Endothelial cell of umbilical vein (primary cell): Measurements from ENCODE around the gene PLXNA3. TPM values are rescaled to one million over a fixed set of nuclear protein-coding genes. Genes with fewer than 3 reads are reported as not detected.
A peak's percentile ranks its signal among the peaks of the same experiment; 100 is the strongest.

Experiments used
- BruUV-seq: library from RNA; stranded (reverse); fragments of 400-500 nt; replicated peaks from 2 replicates; lab custom pipeline; 2021; lab: Mats Ljungman, UMichigan
- CTCF ChIA-PET: fragments of 300-600, 350-600 bp; sonication (Branson Sonifier 250); formaldehyde crosslinking; loops from one replicate; lab custom pipeline; 2021; ENCODE audit warnings: antibody characterized with exemption, inconsistent platforms; lab: Charles Lee
- POLR2A ChIA-PET: fragments of 300-600, 350-600 bp; sonication (Branson Sonifier 250); formaldehyde crosslinking; loops from one replicate; lab custom pipeline; 2021; ENCODE audit warnings: antibody characterized with exemption, inconsistent platforms; lab: Charles Lee
- DNase-seq: peaks from one replicate; pipeline ENCODE4 v3.0.0-alpha.2; 2011; ENCODE audit warnings: low read depth, low spot score
- FAIRE-seq: peaks from 2 replicates; lab custom pipeline; 2011; peaks lifted over from hg19 to GRCh38; lab: Jason Lieb, UNC
- H2AFZ ChIP-seq: 2 replicates; pipeline ENCODE4 v1.6.0; 2012; ENCODE audit warnings: low read depth, low read length, control low read depth, inconsistent platforms
- H3K27ac ChIP-seq: 2 replicates; pipeline ENCODE4 v1.5.1; 2011; ENCODE audit warnings: low read depth, mild to moderate bottlenecking, control low read depth, low read length, moderate library complexity; ENCODE audit not compliant: insufficient read depth
- H3K27me3 ChIP-seq, 2 experiments: 2 replicates each; pipeline versions ENCODE4 v1.6.0 to v1.6.1; 2011; ENCODE audit warnings: low read length in 2 of 2, mixed read lengths in 1 of 2; ENCODE audit not compliant: control insufficient read depth in 2 of 2, insufficient read depth in 2 of 2
- H3K36me3 ChIP-seq, 2 experiments: 2 replicates in 1 of 2; 3 replicates in 1 of 2; pipeline ENCODE4 v1.5.1; 2011; ENCODE audit warnings: low read length in 2 of 2, mild to moderate bottlenecking in 1 of 2, moderate library complexity in 1 of 2; ENCODE audit not compliant: control insufficient read depth in 2 of 2, insufficient read depth in 2 of 2; ENCODE audit errors: extremely low read depth in 1 of 2
- H3K4me1 ChIP-seq: 3 replicates; pipeline ENCODE4 v1.5.1; 2011; ENCODE audit warnings: mild to moderate bottlenecking, low read length; ENCODE audit not compliant: control insufficient read depth, insufficient read depth; ENCODE audit errors: extremely low read depth
- H3K4me2 ChIP-seq: 2 replicates; pipeline ENCODE4 v1.6.1; 2011; ENCODE audit warnings: low read length, control low read depth, mixed read lengths; ENCODE audit not compliant: insufficient read depth
- H3K4me3 ChIP-seq, 3 experiments: fragments of 200-600 bp in 1 of 3; sonication (generic), shearing (Covaris generic) in 1 of 3; replicated peaks in 1 of 3; 2 replicates each; pipeline ENCODE4 v1.5.1; 2011 to 2016; ENCODE audit warnings: control low read depth in 3 of 3, low read length in 3 of 3, mild to moderate bottlenecking in 2 of 3, inconsistent platforms in 1 of 3, low read depth in 1 of 3, moderate library complexity in 1 of 3; ENCODE audit not compliant: insufficient read depth in 1 of 3
- H3K79me2 ChIP-seq: 2 replicates; pipeline ENCODE4 v1.6.0; 2012; ENCODE audit warnings: low read length, inconsistent platforms; ENCODE audit not compliant: control insufficient read depth, insufficient read depth
- H3K9ac ChIP-seq: replicated peaks from 2 replicates; pipeline ENCODE3; 2011; ENCODE audit warnings: low read length, control low read depth; ENCODE audit not compliant: insufficient read depth; ENCODE audit errors: extremely low read depth
- H3K9me1 ChIP-seq: replicated peaks from 3 replicates; pipeline ENCODE4 v1.6.0; 2011; ENCODE audit warnings: mild to moderate bottlenecking, low read length; ENCODE audit not compliant: control insufficient read depth, insufficient read depth; ENCODE audit errors: extremely low read depth
- H3K9me3 ChIP-seq: replicated peaks from 2 replicates; pipeline ENCODE4 v1.5.1; 2012; ENCODE audit warnings: low read length, inconsistent platforms; ENCODE audit not compliant: control insufficient read depth, insufficient read depth
- H4K20me1 ChIP-seq: replicated peaks from 2 replicates; pipeline ENCODE3; 2011; ENCODE audit warnings: mild to moderate bottlenecking, low read length; ENCODE audit not compliant: control insufficient read depth, insufficient read depth; ENCODE audit errors: extremely low read depth
- CTCF ChIP-seq, 2 donors: IDR thresholded peaks; 1 replicate in 1 of 2; 2 replicates in 1 of 2; pipeline ENCODE4 v1.5.1; 2011; ENCODE audit warnings: low read length in 2 of 2, mild to moderate bottlenecking in 2 of 2, moderate library complexity in 2 of 2, control low read depth in 1 of 2, inconsistent platforms in 1 of 2, low read depth in 1 of 2; ENCODE audit not compliant: insufficient read depth in 1 of 2; ENCODE audit errors: extremely low read depth in 1 of 2
- EZH2 ChIP-seq: IDR thresholded peaks from 2 replicates; pipeline ENCODE4 v1.6.1; 2012; ENCODE audit warnings: borderline replicate concordance, low read depth, mild to moderate bottlenecking, moderate library complexity, low read length, inconsistent platforms; ENCODE audit not compliant: severe bottlenecking
- FOS ChIP-seq: IDR thresholded peaks from 2 replicates; pipeline ENCODE4 v1.6.1; 2011; ENCODE audit warnings: mild to moderate bottlenecking, low read length, moderate library complexity, borderline replicate concordance; ENCODE audit not compliant: insufficient read depth
- GATA2 ChIP-seq: IDR thresholded peaks from 2 replicates; pipeline ENCODE4 v1.7.0; 2011; ENCODE audit warnings: low read depth, mild to moderate bottlenecking, moderate library complexity, mixed read lengths, low read length; ENCODE audit not compliant: insufficient read length, insufficient read depth
- JUN ChIP-seq: IDR thresholded peaks from 2 replicates; pipeline ENCODE4 v1.6.1; 2011; ENCODE audit warnings: borderline replicate concordance, low read depth; ENCODE audit not compliant: insufficient read length, insufficient read depth
- MAX ChIP-seq: IDR thresholded peaks from 2 replicates; pipeline ENCODE4 v1.6.1; 2011; ENCODE audit not compliant: insufficient read depth, insufficient read length
- MYC ChIP-seq: IDR thresholded peaks from one replicate; pipeline ENCODE4 v1.6.1; 2011; ENCODE audit warnings: mild to moderate bottlenecking, low read depth, low read length
- POLR2A ChIP-seq: IDR thresholded peaks from 2 replicates; pipeline ENCODE4 v1.6.1; 2012; ENCODE audit warnings: low read depth, mild to moderate bottlenecking, control low read depth, low read length
- POLR2AphosphoS5 ChIP-seq: IDR thresholded peaks from 2 replicates; pipeline ENCODE4 v1.6.1; 2012; ENCODE audit warnings: low read depth, mild to moderate bottlenecking, control low read depth, low read length, moderate library complexity; ENCODE audit not compliant: insufficient read depth
- dilution Hi-C: fragments of 300-500 bp; cut with MboI; formaldehyde crosslinking; loops from one replicate; pipeline ENCODE4 v1.15.0; 2019; ENCODE audit warnings: low sequenced_read_pairs; ENCODE audit not compliant: extremely low pct_ligation_motif_present
- intact Hi-C: fragments of 100-400 bp; cut with micrococcal nuclease; formaldehyde crosslinking; loops from one replicate; pipeline ENCODE4 v1.10.0; 2022
- polyA plus RNA-seq, 4 experiments: library from polyadenylated mRNA; depleted of rRNA in 3 of 4; stranded (reverse) in 3 of 4; unstranded in 1 of 4; fragments of >200 nt; gene quantifications; 2 replicates each; pipeline versions ENCODE4 v1.2.1 to v1.2.3, GENCODE V29; 2011 to 2012; ENCODE audit warnings: missing spikeins in 1 of 4
- total RNA-seq: library from RNA; stranded (reverse); gene quantifications from 2 replicates; pipeline ENCODE4 v1.2.3, GENCODE V29; 2021

PLXNA3 gene
- total and polyA plus RNA-seq, 2 donors (not counting 3 experiments of a cell fraction or from before 2014, with no cell fraction given), result 56.8 to 58.6 TPM

GRCh38 chrX:154412468-154412867 lies 45.6 kb upstream of the PLXNA3 start:
- TF ChIP-seq CTCF (IDR thresholded peaks at IDR 0.05; ENCODE audit: extremely low read depth in 1 of 2, insufficient read depth in 1 of 2, low read depth in 1 of 2, low read length in 2 of 2) (no peak), POLR2AphosphoS5 (no peak), JUN (no peak), EZH2 (no peak), POLR2A (no peak), MAX (no peak), GATA2 (no peak), MYC (no peak), FOS (no peak)
- H3K9me1 ChIP-seq, result no peaks in the 10 kb centered on the region
- dilution Hi-C loops, result no loop called here
- no peaks in the 10 kb centered on the region for H4K20me1 ChIP-seq
- no TSS peak for BruUV-seq
- peak overlapping the region in 2 of 3 experiments; percentile 40 to 48 for H3K4me3 ChIP-seq
- intact Hi-C loops, result no loop called here
- peaks cover 14% of the 10 kb centered on the region for H3K79me2 ChIP-seq
- H3K9ac ChIP-seq, result peak overlapping the region; percentile 60
- peaks cover 22% of the 10 kb centered on the region for H3K4me1 ChIP-seq
- peak overlapping the region; percentile 69 for H3K4me2 ChIP-seq
- H3K27ac ChIP-seq, result peak overlapping the region; percentile 65
- FAIRE-seq, result no peak
- no peaks in the 10 kb centered on the region for H3K9me3 ChIP-seq
- H3K27me3 ChIP-seq, result no peaks in the 10 kb centered on the region
- no peaks in the 10 kb centered on the region for H3K36me3 ChIP-seq
- ChIA-PET POLR2A (interaction anchor here (1.4 kb wide), 1 partner anchor 13 kb away, joined by 3 read pairs; no protein-coding TSS in a partner anchor), CTCF (interaction anchor here (0.9 to 1.1 kb wide), 3 partner anchors 13 to 16 kb away, joined by 3 to 5 read pairs (median 4); partner anchors contain the start of gene ATP6AP1)
- H2AFZ ChIP-seq, result peak overlapping the region; percentile 14
- DNase-seq, result no peak
